ENCODE results near the gene WFS1.

Gene WFS1

GRCh38 chr4:6320663-6321062 is 51.0 kb downstream of the WFS1 start:
- DNase-seq, result no peak

- DNase-seq, result no peak
These were observed 51.7 kb downstream of the WFS1 start for GRCh38 chr4:6321361-6321760.

- DNase-seq, result no peak
These were observed 52.6 kb downstream of the WFS1 start for GRCh38 chr4:6322067-6322760.

GRCh38 chr4:6322761-6323566 is 53.3 kb downstream of the WFS1 start:
- no peak for DNase-seq

- no peak for DNase-seq
These were observed 54.9 kb downstream of the WFS1 start for GRCh38 chr4:6324461-6324998.

- peak in 45 of 56 donors; percentile 10 to 91 (median 62) for DNase-seq
These were observed 55.5 kb downstream of the WFS1 start for GRCh38 chr4:6324999-6325787.

GRCh38 chr4:6325788-6326290 is 56.2 kb downstream of the WFS1 start:
- peak in 1 of 56 donors; percentile 59 for DNase-seq

GRCh38 chr4:6326312-6327060 is 56.8 kb downstream of the WFS1 start:
- no peak for DNase-seq

- peak in 53 of 56 donors; percentile 9 to 90 (median 65) for DNase-seq
These were observed 57.7 kb downstream of the WFS1 start for GRCh38 chr4:6327220-6327917.

GRCh38 chr4:6328526-6328925 is 58.9 kb downstream of the WFS1 start:
- no peak for DNase-seq

GRCh38 chr4:6329478-6330383 is 60.1 kb downstream of the WFS1 start:
- no peak for DNase-seq

GRCh38 chr4:6330384-6330767 is 60.7 kb downstream of the WFS1 start:
- no peak for DNase-seq

- DNase-seq, result peak in 6 of 56 donors; percentile 25 to 52 (median 38)
These were observed 61.4 kb downstream of the WFS1 start for GRCh38 chr4:6331018-6331417.

GRCh38 chr4:6331468-6331867 is 61.8 kb downstream of the WFS1 start:
- no peak for DNase-seq

GRCh38 chr4:6332042-6332668 is 62.5 kb downstream of the WFS1 start:
- DNase-seq, result peak in 5 of 56 donors; percentile 15 to 35 (median 18)

GRCh38 chr4:6332669-6333050 is 63.0 kb downstream of the WFS1 start:
- no peak for DNase-seq

GRCh38 chr4:6333301-6334202 is 63.9 kb downstream of the WFS1 start:
- DNase-seq, result no peak
